HepG2 (cell line): ENCODE data around the gene IFITM5. TPM values are rescaled to one million over a fixed set of nuclear protein-coding genes. Genes with fewer than 3 reads are reported as not detected.

ENCODE experiments used
- CHCHD3 ChIP-seq: sonication (generic); formaldehyde crosslinking; IDR thresholded peaks from 2 replicates; pipeline ENCODE4 v1.8.0; 2022; ENCODE audit warnings: mild to moderate bottlenecking, missing genetic modification reagents, moderate library complexity
- DRAP1 ChIP-seq: IDR thresholded peaks from 2 replicates; pipeline ENCODE4 v1.6.1; 2016; ENCODE audit warnings: missing genetic modification reagents, missing compliant biosample characterization
- ELF1 ChIP-seq: sonication (generic); formaldehyde crosslinking; IDR thresholded peaks from 2 replicates; pipeline ENCODE4 v1.4.0; 2020; ENCODE audit warnings: missing genetic modification reagents
- KDM2A ChIP-seq: sonication (generic); formaldehyde crosslinking; IDR thresholded peaks from 2 replicates; pipeline ENCODE4 v1.4.0; 2020; ENCODE audit warnings: low read depth, missing genetic modification reagents, borderline replicate concordance
- KDM6A ChIP-seq: IDR thresholded peaks from 2 replicates; pipeline ENCODE4 v1.6.1; 2016; ENCODE audit warnings: low read depth
- KLF13 ChIP-seq: sonication (generic); formaldehyde crosslinking; IDR thresholded peaks from 2 replicates; pipeline ENCODE4 v1.4.0; 2020; ENCODE audit warnings: mild to moderate bottlenecking, missing genetic modification reagents
- NR3C1 ChIP-seq: sonication (generic); formaldehyde crosslinking; IDR thresholded peaks from 2 replicates; pipeline ENCODE4 v1.4.0; 2020; ENCODE audit warnings: missing genetic modification reagents
- PHF20 ChIP-seq: sonication (generic); formaldehyde crosslinking; IDR thresholded peaks from 2 replicates; pipeline ENCODE4 v1.5.0; 2020; ENCODE audit warnings: mild to moderate bottlenecking, missing genetic modification reagents
- PHF8 ChIP-seq: sonication (generic); formaldehyde crosslinking; IDR thresholded peaks from 2 replicates; pipeline ENCODE4 v1.5.0; 2020; ENCODE audit warnings: missing genetic modification reagents
- REXO4 ChIP-seq: sonication (generic); formaldehyde crosslinking; IDR thresholded peaks from 2 replicates; pipeline ENCODE4 v1.8.0; 2022; ENCODE audit warnings: missing genetic modification reagents, mild to moderate bottlenecking, borderline replicate concordance
- SETDB1 ChIP-seq: sonication (generic); formaldehyde crosslinking; IDR thresholded peaks from 2 replicates; pipeline ENCODE4 v1.5.1; 2020; ENCODE audit warnings: missing genetic modification reagents, mild to moderate bottlenecking, borderline replicate concordance
- TFDP1 ChIP-seq: IDR thresholded peaks from 2 replicates; pipeline ENCODE4 v1.6.1; 2016; ENCODE audit warnings: missing compliant biosample characterization, missing genetic modification reagents, borderline replicate concordance
- ZBTB14 ChIP-seq: sonication (generic); formaldehyde crosslinking; IDR thresholded peaks from 2 replicates; pipeline ENCODE4 v1.4.0; 2020; ENCODE audit warnings: missing genetic modification reagents
- ZBTB44 ChIP-seq: sonication (generic); formaldehyde crosslinking; IDR thresholded peaks from 2 replicates; pipeline ENCODE4 v1.4.0; 2020; ENCODE audit warnings: missing genetic modification reagents
- ZBTB7B ChIP-seq: sonication (generic); formaldehyde crosslinking; IDR thresholded peaks from 2 replicates; pipeline ENCODE4 v1.4.0; 2020; ENCODE audit warnings: missing genetic modification reagents
- ZFP36 ChIP-seq: fragments of 150-350 bp; IDR thresholded peaks from 2 replicates; pipeline ENCODE4 v1.6.1; 2018; ENCODE audit warnings: borderline replicate concordance, low read length, low read depth; ENCODE audit not compliant: partially characterized antibody
- ZNF275 ChIP-seq: sonication (generic); formaldehyde crosslinking; IDR thresholded peaks from 2 replicates; pipeline ENCODE4 v1.8.0; 2022; ENCODE audit warnings: missing genetic modification reagents, mild to moderate bottlenecking, inconsistent platforms, borderline replicate concordance
- ZNF326 ChIP-seq: sonication (generic); formaldehyde crosslinking; IDR thresholded peaks from 2 replicates; pipeline ENCODE4 v1.4.0; 2020; ENCODE audit warnings: missing genetic modification reagents, borderline replicate concordance
- ZNF446 ChIP-seq: sonication (generic); formaldehyde crosslinking; IDR thresholded peaks from 2 replicates; pipeline ENCODE4 v1.5.0; 2020; ENCODE audit warnings: mild to moderate bottlenecking, missing genetic modification reagents
- ZNF580 ChIP-seq: IDR thresholded peaks from 2 replicates; pipeline ENCODE4 v1.6.1; 2016; ENCODE audit warnings: low read depth, borderline replicate concordance
- ZNF678 ChIP-seq: sonication (generic); formaldehyde crosslinking; IDR thresholded peaks from 2 replicates; pipeline ENCODE4 v1.4.0; 2020; ENCODE audit warnings: mild to moderate bottlenecking, missing genetic modification reagents
- ZNF713 ChIP-seq: sonication (generic); formaldehyde crosslinking; IDR thresholded peaks from 2 replicates; pipeline ENCODE4 v1.4.0; 2020; ENCODE audit warnings: mild to moderate bottlenecking, missing genetic modification reagents
- ZNF790 ChIP-seq: sonication (generic); formaldehyde crosslinking; IDR thresholded peaks from 2 replicates; pipeline ENCODE4 v1.8.0; 2022; ENCODE audit warnings: missing genetic modification reagents, mild to moderate bottlenecking, borderline replicate concordance
- polyA plus RNA-seq, 8 experiments: library from polyadenylated mRNA; depleted of rRNA in 3 of 8; stranded (reverse) in 7 of 8; unstranded in 1 of 8; fragments of >200 nt; fragmentation: Illumina TruSeq in 4 of 8; extraction: Trizol in 4 of 8; gene quantifications; 2 replicates each; pipeline versions ENCODE4 v1.2.1 to v1.2.3, GENCODE V29; 2011 to 2016; ENCODE audit warnings: low read depth in 4 of 8, missing spikeins in 1 of 8, mixed read lengths in 1 of 8; ENCODE audit not compliant: insufficient read depth in 1 of 8
- total RNA-seq, 5 experiments: library from RNA; depleted of rRNA; stranded (reverse); fragments of >200 nt; fragmentation: Illumina TruSeq; extraction: Trizol; gene quantifications; 2 replicates each; pipeline ENCODE4 v1.2.3, GENCODE V29; 2016; ENCODE audit warnings: low read depth in 1 of 5

The IFITM5 gene
- total and polyA plus RNA-seq, 2 of the 13 experiments (the other 11 are each of a cell fraction or from before 2014, with no cell fraction given) = not detected

- TF ChIP-seq ZBTB44 = no peak
- TF ChIP-seq KDM2A = no peak
- TF ChIP-seq ZBTB7B = no peak
- no peak for TF ChIP-seq ZFP36
- TF ChIP-seq ZNF713 (CRISPR knock-in tag) = no peak
- no peak for TF ChIP-seq ZNF580 (CRISPR knock-in tag)
- TF ChIP-seq ZBTB14 = no peak
- no peak for TF ChIP-seq KDM6A (CRISPR knock-in tag)
- no peak for TF ChIP-seq SETDB1 (CRISPR knock-in tag)
- no peak for TF ChIP-seq ZNF678 (CRISPR knock-in tag)
- no peak for TF ChIP-seq DRAP1 (CRISPR knock-in tag)
- TF ChIP-seq TFDP1 (CRISPR knock-in tag) = no peak
- TF ChIP-seq ZNF326 (CRISPR knock-in tag) = no peak
- TF ChIP-seq NR3C1 (CRISPR knock-in tag) = no peak
- TF ChIP-seq PHF8 (CRISPR knock-in tag) = no peak
- no peak for TF ChIP-seq ELF1 (CRISPR knock-in tag)
- TF ChIP-seq KLF13 (CRISPR knock-in tag) = no peak
- no peak for TF ChIP-seq ZNF275
- TF ChIP-seq REXO4 (CRISPR knock-in tag) = no peak
- no peak for TF ChIP-seq PHF20 (CRISPR knock-in tag)
- no peak for TF ChIP-seq ZNF790 (CRISPR knock-in tag)
- no peak for TF ChIP-seq CHCHD3
- no peak for TF ChIP-seq ZNF446 (CRISPR knock-in tag)
These were observed 30.0 kb downstream of the IFITM5 start (continued) for GRCh38 chr11:269146-269890.
